Spleen (tissue), 7 donors: Measurements from ENCODE around the gene RHO.

Experiments
- CTCF ChIP-seq, 11 experiments: fragments of 200-600 bp in 7 of 11; fragments of 450-650 bp in 4 of 11; sonication (generic) in 4 of 11; IDR thresholded peaks in 8 of 11; conservative IDR thresholded peaks in 3 of 11; 1 replicate in 7 of 11; 2 replicates in 4 of 11; pipeline versions ENCODE4 v1.4.0 to v1.8.0; 2016 to 2021; ENCODE audit warnings: antibody characterized with exemption in 11 of 11, inconsistent platforms in 4 of 11, mild to moderate bottlenecking in 1 of 11
- POLR2A ChIP-seq, 3 donors: fragments of 450-650 bp; IDR thresholded peaks; one replicate each; pipeline ENCODE4 v1.5.1; 2017; ENCODE audit warnings: antibody characterized with exemption in 3 of 3, mild to moderate bottlenecking in 1 of 3
- POLR2AphosphoS5 ChIP-seq, 3 donors: sonication (generic); formaldehyde crosslinking; IDR thresholded peaks; one replicate each; pipeline ENCODE4 v1.5.1; 2017; ENCODE audit warnings: antibody characterized with exemption in 3 of 3
- donor health status: DM: no; HTN: no; CAD: no; lungs with moderate emphysema.
- donor health status: DM: no; HTN: no; CAD: no.
- donor health status: DM: no; HTN: no; CAD: no.

- TF ChIP-seq CTCF (IDR thresholded peaks at IDR 0.05 in 8 of 11, conservative IDR thresholded peaks at IDR 0.05 in 3 of 11) (no peak), POLR2A (IDR thresholded peaks at IDR 0.05) (no peak), POLR2AphosphoS5 (IDR thresholded peaks at IDR 0.05) (peak in 2 of 3 donors; percentile 29 to 63)
These were observed 34.4 kb downstream of the RHO start for GRCh38 chr3:129562803-129563202.
